SK-N-SH treated with all-trans-retinoic acid at 6 μM for 48 hours (cell line): ENCODE data around the gene CKAP2.

ENCODE experiments used
- CSDC2 ChIP-seq: fragments of 250-450 bp; sonication (Bioruptor Pico); IDR thresholded peaks from 2 replicates; pipeline ENCODE4 v1.5.0; 2020; ENCODE audit warnings: mild to moderate bottlenecking, moderate library complexity
- GLIS3 ChIP-seq: fragments of 250-450 bp; sonication (Bioruptor Pico); IDR thresholded peaks from 2 replicates; pipeline ENCODE4 v1.5.0; 2020; ENCODE audit warnings: mild to moderate bottlenecking, moderate library complexity

- TF ChIP-seq GLIS3 = no peak
- TF ChIP-seq CSDC2 (CRISPR knock-in tag) = no peak
Observed at GRCh38 chr13:52449331-52450011, 5.8 kb upstream of the CKAP2 start.
